Gastrocnemius medialis (tissue), 4 donors: ENCODE measurements around the gene ITGAV.

Experiments used
- CTCF ChIP-seq, 5 experiments: fragments of 450-650 bp in 3 of 5; fragments of 200-600 bp in 2 of 5; sonication (generic) in 2 of 5; IDR thresholded peaks in 4 of 5; conservative IDR thresholded peaks in 1 of 5; 1 replicate in 4 of 5; 2 replicates in 1 of 5; pipeline ENCODE4 v1.5.1; 2016 to 2019; ENCODE audit warnings: antibody characterized with exemption in 5 of 5, mild to moderate bottlenecking in 3 of 5, moderate library complexity in 3 of 5
- POLR2A ChIP-seq, 2 donors: fragments of 450-650 bp; IDR thresholded peaks; one replicate each; pipeline ENCODE4 v1.6.1; 2017; ENCODE audit warnings: antibody characterized with exemption in 2 of 2, mild to moderate bottlenecking in 2 of 2, moderate library complexity in 2 of 2

GRCh38 chr2:186589612-186590349 is at the start of gene ITGAV:
- TF ChIP-seq CTCF (IDR thresholded peaks at IDR 0.05 in 4 of 5, conservative IDR thresholded peaks at IDR 0.05 in 1 of 5) (peak in 1 of 5 experiments; percentile 7), POLR2A (IDR thresholded peaks at IDR 0.05) (peak; percentile 79 to 89)
